ENCODE measurements around the gene OR2T35.

The OR2T35 gene

DNA sequence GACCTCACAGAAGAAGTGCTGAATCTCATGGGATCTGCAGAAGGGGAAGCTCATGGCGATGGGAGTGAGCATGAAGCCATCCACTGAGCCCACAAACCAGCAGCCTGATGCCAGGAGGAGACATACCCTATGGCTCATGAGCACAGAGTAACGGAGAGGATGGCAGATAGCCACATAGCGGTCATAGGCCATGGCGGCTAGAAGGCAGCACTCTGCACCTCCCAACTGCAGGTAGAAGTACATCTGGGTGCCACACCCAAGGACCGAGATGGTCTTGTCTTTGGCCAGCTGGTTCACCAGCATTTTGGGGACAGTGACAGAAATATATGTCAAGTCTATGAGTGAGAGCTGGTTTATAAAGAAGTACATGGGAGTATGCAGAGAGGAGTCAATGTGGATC is 51.9 kb downstream of the OR2T35 start:
- TF ChIP-seq EZH2 (optimal IDR thresholded peaks at IDR 0.05; ENCODE audit: low read depth, low read length), result no peak
- TF ChIP-seq EZH2phosphoT487 (IDR thresholded peaks at IDR 0.05; ENCODE audit: low read length), result no peak
- TF ChIP-seq CTCF (IDR thresholded peaks at IDR 0.05; ENCODE audit: low read length), result no peak
- Histone ChIP-seq H3K27me3 (replicated peaks; ENCODE audit: insufficient read depth, low read length) (no peaks in the 10 kb centered on the region), H3K4me1 (ENCODE audit: low read length) (no peaks in the 10 kb centered on the region)

DNA sequence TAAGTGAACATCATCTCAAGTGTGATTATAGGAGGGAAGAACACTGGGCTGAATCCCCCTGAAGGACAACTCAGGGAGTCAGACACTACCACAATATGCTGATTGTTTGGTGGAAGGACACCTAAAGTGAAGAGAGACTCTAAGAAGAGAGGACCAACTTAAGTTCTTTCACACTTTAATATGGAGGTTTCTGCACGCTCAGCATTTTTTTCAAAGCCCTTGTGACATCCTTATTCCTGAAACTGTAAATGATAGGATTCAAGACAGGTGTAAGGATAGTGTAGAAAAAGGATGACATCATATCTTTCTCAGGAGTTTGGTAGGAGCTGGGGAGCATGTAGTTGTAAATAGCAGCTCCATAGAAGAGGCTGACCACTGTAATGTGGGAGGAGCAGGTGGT is 52.4 kb downstream of the OR2T35 start:
- Histone ChIP-seq H3K79me2 (ENCODE audit: low read length) (no peaks in the 10 kb centered on the region), H3K9ac (ENCODE audit: low read length) (no peak overlapping the region), H3K27ac (ENCODE audit: low read length) (no peak overlapping the region), H4K20me1 (ENCODE audit: insufficient read depth, low read length) (no peaks in the 10 kb centered on the region), H3K4me1 (ENCODE audit: low read length) (no peaks in the 10 kb centered on the region), H3K4me3 (ENCODE audit: low read length) (no peak overlapping the region), H3K27me3 (replicated peaks; ENCODE audit: insufficient read depth, low read length) (no peaks in the 10 kb centered on the region), H3K4me2 (ENCODE audit: low read depth, low read length) (no peak overlapping the region), H3F3A (ENCODE audit: insufficient read depth, low read length) (no peaks in the 10 kb centered on the region), H2AFZ (ENCODE audit: low read length) (no peak overlapping the region), H3K36me3 (replicated peaks; ENCODE audit: insufficient read depth, low read length) (no peaks in the 10 kb centered on the region), H3K9me2 (replicated peaks; ENCODE audit: insufficient read depth, low read length) (no peaks in the 10 kb centered on the region), H3K9me3 (replicated peaks; ENCODE audit: insufficient read depth, low read length) (no peaks in the 10 kb centered on the region)
- no peak for DNase-seq
- TF ChIP-seq CTCF (IDR thresholded peaks at IDR 0.05; ENCODE audit: low read length) (no peak), EZH2phosphoT487 (IDR thresholded peaks at IDR 0.05; ENCODE audit: low read length) (no peak), EZH2 (optimal IDR thresholded peaks at IDR 0.05; ENCODE audit: low read depth, low read length) (no peak)

More for the DNA sequence above, 51.9 kb downstream of the OR2T35 start:
- Histone ChIP-seq H3K9ac (ENCODE audit: low read length) (no peak overlapping the region), H3K4me2 (ENCODE audit: low read depth, low read length) (no peak overlapping the region), H3K36me3 (replicated peaks; ENCODE audit: insufficient read depth, low read length) (no peaks in the 10 kb centered on the region), H3K4me3 (ENCODE audit: low read length) (no peak overlapping the region), H3K9me2 (replicated peaks; ENCODE audit: insufficient read depth, low read length) (no peaks in the 10 kb centered on the region), H3K27ac (ENCODE audit: low read length) (no peak overlapping the region), H4K20me1 (ENCODE audit: insufficient read depth, low read length) (no peaks in the 10 kb centered on the region), H3K9me3 (replicated peaks; ENCODE audit: insufficient read depth, low read length) (no peaks in the 10 kb centered on the region), H3F3A (ENCODE audit: insufficient read depth, low read length) (no peaks in the 10 kb centered on the region), H3K79me2 (ENCODE audit: low read length) (no peaks in the 10 kb centered on the region), H2AFZ (ENCODE audit: low read length) (no peak overlapping the region)
- no peak for DNase-seq

- H3K4me1 ChIP-seq (ENCODE audit: low read length), result no peaks in the 10 kb centered on the region
- H2AFZ ChIP-seq (ENCODE audit: low read length), result no peak overlapping the region
- no peaks in the 10 kb centered on the region for H3K9me2 ChIP-seq (replicated peaks; ENCODE audit: insufficient read depth, low read length)
- H3K27me3 ChIP-seq (replicated peaks; ENCODE audit: insufficient read depth, low read length), result no peaks in the 10 kb centered on the region
- H3K4me2 ChIP-seq (ENCODE audit: low read depth, low read length), result no peak overlapping the region
- no peaks in the 10 kb centered on the region for H4K20me1 ChIP-seq (ENCODE audit: insufficient read depth, low read length)
- H3F3A ChIP-seq (ENCODE audit: insufficient read depth, low read length), result no peaks in the 10 kb centered on the region
- no peak overlapping the region for H3K27ac ChIP-seq (ENCODE audit: low read length)
- no peak for DNase-seq
- TF ChIP-seq EZH2 (optimal IDR thresholded peaks at IDR 0.05; ENCODE audit: low read depth, low read length) (no peak), EZH2phosphoT487 (IDR thresholded peaks at IDR 0.05; ENCODE audit: low read length) (no peak), CTCF (IDR thresholded peaks at IDR 0.05; ENCODE audit: low read length) (no peak)
- no peak overlapping the region for H3K4me3 ChIP-seq (ENCODE audit: low read length)
- no peaks in the 10 kb centered on the region for H3K79me2 ChIP-seq (ENCODE audit: low read length)
- no peaks in the 10 kb centered on the region for H3K9me3 ChIP-seq (replicated peaks; ENCODE audit: insufficient read depth, low read length)
- no peaks in the 10 kb centered on the region for H3K36me3 ChIP-seq (replicated peaks; ENCODE audit: insufficient read depth, low read length)
- H3K9ac ChIP-seq (ENCODE audit: low read length), result no peak overlapping the region
These were observed 55.0 kb downstream of the OR2T35 start for GRCh38 chr1:248590055-248590454.

Measured in MM.1S (cell line).